Astrocyte (in vitro differentiated cells and primary cell): ENCODE measurements around the gene CPED1.
"Not testable (repeated sequence)": the region's sequence is repeated elsewhere in the genome, so short reads cannot be mapped to it uniquely, and the experiment has no call there.

Experiments used
- EZH2 ChIP-seq: IDR thresholded peaks from 2 replicates; pipeline ENCODE4 v1.6.1; 2012; ENCODE audit warnings: mild to moderate bottlenecking, low read length, inconsistent platforms; ENCODE audit not compliant: insufficient read depth
- TF ChIP-seq, protein P1 (sequence below): IDR thresholded peaks from 2 replicates; pipeline ENCODE4 v1.5.1; 2011; ENCODE audit warnings: low read depth, mild to moderate bottlenecking, inconsistent platforms, low read length, moderate library complexity; ENCODE audit not compliant: insufficient read depth

GRCh38 chr7:121315170-121315569 lies 326.7 kb downstream of the CPED1 start:
- TF ChIP-seq, protein P1, sequence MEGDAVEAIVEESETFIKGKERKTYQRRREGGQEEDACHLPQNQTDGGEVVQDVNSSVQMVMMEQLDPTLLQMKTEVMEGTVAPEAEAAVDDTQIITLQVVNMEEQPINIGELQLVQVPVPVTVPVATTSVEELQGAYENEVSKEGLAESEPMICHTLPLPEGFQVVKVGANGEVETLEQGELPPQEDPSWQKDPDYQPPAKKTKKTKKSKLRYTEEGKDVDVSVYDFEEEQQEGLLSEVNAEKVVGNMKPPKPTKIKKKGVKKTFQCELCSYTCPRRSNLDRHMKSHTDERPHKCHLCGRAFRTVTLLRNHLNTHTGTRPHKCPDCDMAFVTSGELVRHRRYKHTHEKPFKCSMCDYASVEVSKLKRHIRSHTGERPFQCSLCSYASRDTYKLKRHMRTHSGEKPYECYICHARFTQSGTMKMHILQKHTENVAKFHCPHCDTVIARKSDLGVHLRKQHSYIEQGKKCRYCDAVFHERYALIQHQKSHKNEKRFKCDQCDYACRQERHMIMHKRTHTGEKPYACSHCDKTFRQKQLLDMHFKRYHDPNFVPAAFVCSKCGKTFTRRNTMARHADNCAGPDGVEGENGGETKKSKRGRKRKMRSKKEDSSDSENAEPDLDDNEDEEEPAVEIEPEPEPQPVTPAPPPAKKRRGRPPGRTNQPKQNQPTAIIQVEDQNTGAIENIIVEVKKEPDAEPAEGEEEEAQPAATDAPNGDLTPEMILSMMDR, result not testable (repeated sequence)
- not testable (repeated sequence) for TF ChIP-seq EZH2
